ENCODE data around the gene LPIN1.

GRCh38 chr2:11744631-11745394 lies 1.6 kb upstream of the LPIN1 start:
- TF ChIP-seq ELF4 (CRISPR knock-in tag; IDR thresholded peaks at IDR 0.05; ENCODE audit: borderline replicate concordance) (no peak), CSRNP2 (CRISPR knock-in tag; conservative IDR thresholded peaks at IDR 0.05; ENCODE audit: low read depth) (no peak), BRF2 (CRISPR knock-in tag; IDR thresholded peaks at IDR 0.05) (no peak), RNF2 (conservative IDR thresholded peaks at IDR 0.05; ENCODE audit: low read depth) (no peak), THAP8 (CRISPR knock-in tag; IDR thresholded peaks at IDR 0.05; ENCODE audit: borderline replicate concordance) (no peak), CTCF (CRISPR knock-in tag; IDR thresholded peaks at IDR 0.05) (peak; percentile 78), FOSL1 (CRISPR knock-in tag; IDR thresholded peaks at IDR 0.05; ENCODE audit: borderline replicate concordance) (no peak), ONECUT2 (CRISPR knock-in tag; IDR thresholded peaks at IDR 0.05) (no peak), TBP (CRISPR knock-in tag; IDR thresholded peaks at IDR 0.05) (no peak), FOXA1 (IDR thresholded peaks at IDR 0.05) (no peak), FOXA1 (CRISPR knock-in tag; IDR thresholded peaks at IDR 0.05) (no peak), CHD2 (IDR thresholded peaks at IDR 0.05; ENCODE audit: low read depth, low read length) (no peak), BRD4 (CRISPR knock-in tag; IDR thresholded peaks at IDR 0.05) (no peak; the same call in 1 of the 2 replicates), NR2F6 (IDR thresholded peaks at IDR 0.05) (no peak), NR2F6 (CRISPR knock-in tag; IDR thresholded peaks at IDR 0.05) (no peak), ZSCAN22 (CRISPR knock-in tag; IDR thresholded peaks at IDR 0.05) (no peak)
